ENCODE results near the gene GNA12.
"Not testable (repeated sequence)": the region's sequence is repeated elsewhere in the genome, so short reads cannot be mapped to it uniquely, and the experiment has no call there.

The GNA12 gene

GRCh38 chr7:2737771-2738540 lies 106.2 kb downstream of the GNA12 start:
- H4K20me1 ChIP-seq, result no peaks in the 10 kb centered on the region
- H3K36me3 ChIP-seq, result peaks cover 42% of the 10 kb centered on the region
- peaks cover 38% of the 10 kb centered on the region for H3K9me3 ChIP-seq
- peak overlapping the region; percentile 90 for H3K9ac ChIP-seq
- H3K4me2 ChIP-seq, result peak overlapping the region; percentile 97
- peak overlapping the region; percentile 40 for H3K4me3 ChIP-seq
- H3K27me3 ChIP-seq, result no peaks in the 10 kb centered on the region
- TF ChIP-seq Cebpa-rat (IDR thresholded peaks at IDR 0.05), result no peak
- H3K4me1 ChIP-seq, result peaks cover 90% of the 10 kb centered on the region
- peak overlapping the region; percentile 99 for H3K27ac ChIP-seq

GRCh38 chr7:2737005-2737743 lies 106.9 kb downstream of the GNA12 start:
- peak overlapping the region; percentile 99 for H3K27ac ChIP-seq
- H4K20me1 ChIP-seq, H3K27me3 ChIP-seq: not testable (repeated sequence)
- peak overlapping the region; percentile 66 for H3K4me3 ChIP-seq
- H3K9me3 ChIP-seq, result peaks cover 30% of the 10 kb centered on the region
- H3K9ac ChIP-seq, result peak overlapping the region; percentile 90
- H3K4me2 ChIP-seq, result peak overlapping the region; percentile 97
- H3K4me1 ChIP-seq, result peaks cover 95% of the 10 kb centered on the region
- H3K36me3 ChIP-seq, result peaks cover 41% of the 10 kb centered on the region

GRCh38 chr7:2736411-2736914 lies 107.6 kb downstream of the GNA12 start:
- Histone ChIP-seq H3K27me3 (no peaks in the 10 kb centered on the region), H3K4me1 (peaks cover 95% of the 10 kb centered on the region), H4K20me1 (no peaks in the 10 kb centered on the region), H3K4me2 (peak overlapping the region; percentile 97), H3K27ac (peak overlapping the region; percentile 99), H3K4me3 (peak overlapping the region; percentile 66), H3K9ac (peak overlapping the region; percentile 90), H3K9me3 (peaks cover 25% of the 10 kb centered on the region), H3K36me3 (peaks cover 39% of the 10 kb centered on the region)
- no peak for TF ChIP-seq Cebpa-rat (IDR thresholded peaks at IDR 0.05)

- Histone ChIP-seq H3K4me3 (peak overlapping the region; percentile 66), H3K9ac (peak overlapping the region; percentile 90), H3K36me3 (peaks cover 41% of the 10 kb centered on the region), H3K4me2 (peak overlapping the region; percentile 97), H3K27ac (peak overlapping the region; percentile 99), H3K27me3 (no peaks in the 10 kb centered on the region), H3K4me1 (peaks cover 95% of the 10 kb centered on the region), H4K20me1 (no peaks in the 10 kb centered on the region), H3K9me3 (peaks cover 23% of the 10 kb centered on the region)
- no peak for TF ChIP-seq Cebpa-rat (IDR thresholded peaks at IDR 0.05)
These were observed 108.4 kb downstream of the GNA12 start for GRCh38 chr7:2735744-2736143.

- H3K9me3 ChIP-seq, result peaks cover 15% of the 10 kb centered on the region
- H3K4me3 ChIP-seq, result peak overlapping the region; percentile 66
- peaks cover 41% of the 10 kb centered on the region for H3K36me3 ChIP-seq
- peaks cover 95% of the 10 kb centered on the region for H3K4me1 ChIP-seq
- H3K27me3 ChIP-seq, result no peaks in the 10 kb centered on the region
- H4K20me1 ChIP-seq, result no peaks in the 10 kb centered on the region
- peak overlapping the region; percentile 97 for H3K4me2 ChIP-seq
- peak overlapping the region; percentile 90 for H3K9ac ChIP-seq
- TF ChIP-seq Cebpa-rat (IDR thresholded peaks at IDR 0.05), result no peak
- peak overlapping the region; percentile 99 for H3K27ac ChIP-seq
These were observed 109.1 kb downstream of the GNA12 start for GRCh38 chr7:2734751-2735571.

GRCh38 chr7:2734084-2734686 lies 109.9 kb downstream of the GNA12 start:
- Histone ChIP-seq H3K36me3 (peaks cover 41% of the 10 kb centered on the region), H3K4me2 (peak overlapping the region; percentile 97), H3K27me3 (no peaks in the 10 kb centered on the region), H3K9me3 (peaks cover 7% of the 10 kb centered on the region; the same call in 1 of the 2 replicates), H3K4me1 (peaks cover 95% of the 10 kb centered on the region), H3K9ac (peak overlapping the region; percentile 90), H3K4me3 (peak overlapping the region; percentile 66), H4K20me1 (no peaks in the 10 kb centered on the region), H3K27ac (peak overlapping the region; percentile 99)
- TF ChIP-seq Cebpa-rat (IDR thresholded peaks at IDR 0.05), result no peak

GRCh38 chr7:2732959-2733584 lies 111.0 kb downstream of the GNA12 start:
- Histone ChIP-seq H3K4me3 (peak overlapping the region; percentile 66), H3K27me3 (no peaks in the 10 kb centered on the region), H3K9me3 (peaks cover 5% of the 10 kb centered on the region; the same call in 1 of the 2 replicates), H3K9ac (peak overlapping the region; percentile 90), H3K36me3 (peaks cover 42% of the 10 kb centered on the region), H3K4me2 (peak overlapping the region; percentile 97), H4K20me1 (no peaks in the 10 kb centered on the region), H3K27ac (peak overlapping the region; percentile 99), H3K4me1 (peaks cover 95% of the 10 kb centered on the region)
- no peak for TF ChIP-seq Cebpa-rat (IDR thresholded peaks at IDR 0.05)

GRCh38 chr7:2732388-2732787 lies 111.7 kb downstream of the GNA12 start:
- H3K27ac ChIP-seq, result peak overlapping the region; percentile 99
- peaks cover 95% of the 10 kb centered on the region for H3K4me1 ChIP-seq
- H3K4me3 ChIP-seq, result peak overlapping the region; percentile 66

More at GRCh38 chr7:2732388-2732787, 111.7 kb downstream of the GNA12 start:
- TF ChIP-seq Cebpa-rat (IDR thresholded peaks at IDR 0.05), result no peak
- Histone ChIP-seq H3K27me3 (no peaks in the 10 kb centered on the region), H3K36me3 (peaks cover 46% of the 10 kb centered on the region), H3K9me3 (peaks cover 5% of the 10 kb centered on the region; the same call in 1 of the 2 replicates), H3K9ac (peak overlapping the region; percentile 90), H3K4me2 (peak overlapping the region; percentile 97), H4K20me1 (no peaks in the 10 kb centered on the region)

Data from BLaER1 (cell line).